DOHH2 (cell line): Measurements from ENCODE around the gene HDAC4.

Experiments
- CTCF ChIP-seq: fragments of 200-600 bp; sonication (generic); IDR thresholded peaks from one replicate; pipeline ENCODE4 v1.5.1; 2014; ENCODE audit warnings: antibody characterized with exemption, mild to moderate bottlenecking, low read depth, low read length; ENCODE audit not compliant: poor library complexity, severe bottlenecking
- EZH2phosphoT487 ChIP-seq: fragments of 200-600 bp; sonication (generic); IDR thresholded peaks from 2 replicates; pipeline ENCODE4 v1.6.1; 2017; ENCODE audit warnings: borderline replicate concordance, mild to moderate bottlenecking, antibody characterized with exemption, low read length, moderate library complexity, mixed read lengths

GRCh38 chr2:239122421-239123110 is 278.3 kb downstream of the HDAC4 start:
- TF ChIP-seq CTCF = no peak
- TF ChIP-seq EZH2phosphoT487 = no peak
